H1 (cell line): ENCODE measurements around the gene NDFIP2. TPM values are rescaled to one million over a fixed set of nuclear protein-coding genes. Genes with fewer than 3 reads are reported as not detected.

Source experiments
- CTCF ChIA-PET: fragments of 300-600 bp; sonication (Branson Sonifier 250); formaldehyde crosslinking; loops from one replicate; lab custom pipeline; 2021; ENCODE audit not compliant: partially characterized antibody; lab: Charles Lee
- POLR2A ChIA-PET: fragments of 300-600 bp; sonication (Branson Sonifier 250); formaldehyde crosslinking; loops from one replicate; lab custom pipeline; 2021; ENCODE audit warnings: inconsistent platforms; ENCODE audit not compliant: partially characterized antibody; lab: Charles Lee
- DNase-seq, 2 experiments: peaks; one replicate each; pipeline versions ENCODE4 v3.0.0 to v3.0.0-alpha.2; 2010 to 2022; ENCODE audit warnings: low spot score in 2 of 2, low read depth in 1 of 2, mixed read lengths in 1 of 2
- FAIRE-seq: peaks from 2 replicates; lab custom pipeline; 2011; peaks lifted over from hg19 to GRCh38; lab: Jason Lieb, UNC
- H2AFZ ChIP-seq: 2 replicates; pipeline ENCODE4 v1.8.1; 2012; ENCODE audit warnings: low read length, inconsistent platforms
- H2AK5ac ChIP-seq: 2 replicates; pipeline ENCODE4 v1.6.1; 2013; ENCODE audit warnings: low read depth, low read length
- H2BK120ac ChIP-seq: replicated peaks from 2 replicates; pipeline ENCODE3; 2013; ENCODE audit warnings: low read depth, low read length, inconsistent platforms
- H2BK12ac ChIP-seq: 2 replicates; pipeline ENCODE4 v1.6.1; 2013; ENCODE audit warnings: low read depth, low read length
- H2BK15ac ChIP-seq: 2 replicates; pipeline ENCODE4 v1.6.1; 2013; ENCODE audit warnings: low read length
- H2BK20ac ChIP-seq: 2 replicates; pipeline ENCODE4 v1.6.1; 2013; ENCODE audit warnings: low read length
- H2BK5ac ChIP-seq: 2 replicates; pipeline ENCODE4 v1.6.1; 2013; ENCODE audit warnings: low read depth, low read length
- H3K14ac ChIP-seq: 2 replicates; pipeline ENCODE4 v1.6.1; 2013; ENCODE audit warnings: inconsistent platforms; ENCODE audit not compliant: insufficient read length
- H3K18ac ChIP-seq: 2 replicates; pipeline ENCODE4 v1.6.1; 2013; ENCODE audit warnings: low read length; ENCODE audit errors: extremely low read depth
- H3K23ac ChIP-seq: 2 replicates; pipeline ENCODE4 v1.6.1; 2013; ENCODE audit warnings: inconsistent platforms; ENCODE audit not compliant: insufficient read length
- H3K23me2 ChIP-seq: 2 replicates; pipeline ENCODE4 v1.6.1; 2013; ENCODE audit warnings: low read depth, low read length
- H3K27ac ChIP-seq: 2 replicates; pipeline ENCODE4 v1.6.1; 2011; ENCODE audit warnings: low read depth, low read length, inconsistent platforms
- H3K27me3 ChIP-seq, 4 experiments: replicated peaks in 1 of 4; 1 replicate in 1 of 4; 2 replicates in 3 of 4; pipeline versions ENCODE4 v1.6.1 to v1.8.1; 2011 to 2013; ENCODE audit warnings: low read length in 3 of 4, mild to moderate bottlenecking in 3 of 4, inconsistent platforms in 2 of 4, mixed read lengths in 2 of 4, moderate library complexity in 1 of 4; ENCODE audit not compliant: control insufficient read depth in 3 of 4, insufficient read depth in 3 of 4; ENCODE audit errors: extremely low read depth in 1 of 4
- H3K36me3 ChIP-seq, 4 experiments: 2 replicates each; pipeline versions ENCODE4 v1.6.1 to v1.8.1; 2011 to 2013; ENCODE audit warnings: mild to moderate bottlenecking in 4 of 4, low read length in 3 of 4, moderate library complexity in 2 of 4, control low read depth in 1 of 4, inconsistent platforms in 1 of 4; ENCODE audit not compliant: insufficient read depth in 4 of 4, control insufficient read depth in 2 of 4
- H3K4ac ChIP-seq: replicated peaks from 2 replicates; pipeline ENCODE3; 2013; ENCODE audit warnings: low read length, low read depth, mixed read lengths, inconsistent platforms; ENCODE audit not compliant: insufficient read length
- H3K4me1 ChIP-seq, 4 experiments: replicated peaks in 1 of 4; 1 replicate in 1 of 4; 2 replicates in 3 of 4; pipeline versions ENCODE4 v1.6.1 to v1.8.1; 2011 to 2013; ENCODE audit warnings: low read length in 3 of 4, inconsistent platforms in 2 of 4, mixed read lengths in 1 of 4; ENCODE audit not compliant: insufficient read depth in 4 of 4, control insufficient read depth in 3 of 4
- H3K4me2 ChIP-seq, 2 experiments: 2 replicates each; pipeline versions ENCODE4 v1.6.1 to v1.8.1; 2011 to 2013; ENCODE audit warnings: low read depth in 2 of 2, low read length in 2 of 2, control low read depth in 1 of 2, inconsistent platforms in 1 of 2, mild to moderate bottlenecking in 1 of 2; ENCODE audit not compliant: insufficient read depth in 1 of 2
- H3K4me3 ChIP-seq, 4 experiments: fragments of 200-600, 300-600 bp in 1 of 4; sonication (generic), shearing (Covaris generic), sonication (Bioruptor Twin) in 1 of 4; 2 replicates each; pipeline versions ENCODE4 v1.5.1 to v1.8.1; 2011 to 2016; ENCODE audit warnings: low read length in 4 of 4, low read depth in 3 of 4, control low read depth in 2 of 4, inconsistent platforms in 2 of 4, mild to moderate bottlenecking in 2 of 4, mixed read lengths in 1 of 4, moderate library complexity in 1 of 4; ENCODE audit not compliant: insufficient read depth in 2 of 4; ENCODE audit errors: extremely low read depth in 1 of 4
- H3K56ac ChIP-seq: replicated peaks from 2 replicates; pipeline ENCODE3; 2013; ENCODE audit warnings: low read depth, mild to moderate bottlenecking, mixed read lengths, low read length, inconsistent platforms; ENCODE audit not compliant: insufficient read length
- H3K79me1 ChIP-seq: 2 replicates; pipeline ENCODE4 v1.6.1; 2013; ENCODE audit warnings: low read depth, low read length, control low read depth
- H3K79me2 ChIP-seq, 2 experiments: 2 replicates each; pipeline versions ENCODE4 v1.6.1 to v1.8.1; 2012 to 2013; ENCODE audit warnings: low read length in 2 of 2, mild to moderate bottlenecking in 2 of 2, inconsistent platforms in 1 of 2; ENCODE audit not compliant: insufficient read depth in 2 of 2, control insufficient read depth in 1 of 2
- H3K9ac ChIP-seq, 4 experiments: replicated peaks in 1 of 4; 1 replicate in 1 of 4; 2 replicates in 3 of 4; pipeline versions ENCODE4 v1.6.1 to v1.8.1; 2011 to 2013; ENCODE audit warnings: low read depth in 3 of 4, low read length in 3 of 4, control low read depth in 2 of 4, mild to moderate bottlenecking in 2 of 4, moderate library complexity in 2 of 4, inconsistent platforms in 1 of 4; ENCODE audit errors: extremely low read depth in 1 of 4
- H3K9me3 ChIP-seq, 2 experiments: 2 replicates each; pipeline versions ENCODE4 v1.6.1 to v1.8.1; 2012 to 2013; ENCODE audit warnings: mild to moderate bottlenecking in 2 of 2, moderate library complexity in 2 of 2, control low read depth in 1 of 2, inconsistent platforms in 1 of 2, low read depth in 1 of 2, low read length in 1 of 2, mixed read lengths in 1 of 2; ENCODE audit not compliant: insufficient read depth in 2 of 2
- H4K20me1 ChIP-seq, 2 experiments: replicated peaks in 1 of 2; 2 replicates each; pipeline versions ENCODE3 to v1.8.1; 2011 to 2013; ENCODE audit warnings: inconsistent platforms in 2 of 2, low read length in 2 of 2, mild to moderate bottlenecking in 1 of 2; ENCODE audit not compliant: insufficient read depth in 2 of 2, control insufficient read depth in 1 of 2
- H4K5ac ChIP-seq: 2 replicates; pipeline ENCODE4 v1.6.1; 2013; ENCODE audit warnings: low read length, low read depth, mixed read lengths, inconsistent platforms; ENCODE audit not compliant: insufficient read length
- H4K8ac ChIP-seq: 2 replicates; pipeline ENCODE4 v1.8.0; 2013; ENCODE audit warnings: mild to moderate bottlenecking, moderate library complexity, low read length, inconsistent platforms; ENCODE audit not compliant: insufficient read depth; ENCODE audit errors: extremely low read depth
- H4K91ac ChIP-seq: replicated peaks from 2 replicates; pipeline ENCODE3; 2013; ENCODE audit warnings: low read length, mixed read lengths, inconsistent platforms; ENCODE audit not compliant: insufficient read length
- CBX5 ChIP-seq: fragments of 300-800, 300-1000 bp; sonication (generic); IDR thresholded peaks from 2 replicates; pipeline ENCODE4 v1.7.1; 2016; ENCODE audit warnings: antibody characterized with exemption, low read length, low read depth
- WGBS, 2 experiments: shearing (Covaris generic) in 1 of 2; methylation state at CpG; one replicate each; pipeline versions ENCODE4 v1.1.6 to v1.1.7; 2013 to 2015; ENCODE audit warnings: low lambda C conversion rate in 2 of 2, mixed read lengths in 2 of 2, inconsistent platforms in 1 of 2, low coverage in 1 of 2, missing lambda C conversion rate in 1 of 2; ENCODE audit not compliant: insufficient replicate concordance in 2 of 2, insufficient coverage in 1 of 2, insufficient read length in 1 of 2; ENCODE audit errors: extremely low coverage in 1 of 2, missing lambda C conversion rate in 1 of 2; 5-methylcytosine and 5-hydroxymethylcytosine counted together
- polyA plus RNA-seq, 7 experiments: library from polyadenylated mRNA; depleted of rRNA in 3 of 7; stranded (reverse) in 5 of 7; unstranded in 2 of 7; fragments of >200 nt in 5 of 7; fragments of 200-250 nt in 2 of 7; gene quantifications; 1 replicate in 5 of 7; 2 replicates in 1 of 7; 4 replicates in 1 of 7; pipeline versions ENCODE4 v1.2.1 to v1.2.3, GENCODE V29; 2011 to 2013; ENCODE audit warnings: missing spikeins in 2 of 7, mixed read lengths in 2 of 7
- total RNA-seq: library from RNA; stranded (reverse); fragmentation: NEBNext Ultra II Directional; extraction: Animal tissue kit (Norgen Biotek cat#: 25700); gene quantifications from 2 replicates; pipeline ENCODE4 v1.2.1, GENCODE V29; 2021

NDFIP2 gene
- total and polyA plus RNA-seq, 2 of the 8 experiments (the other 6 are each of a cell fraction or from before 2014, with no cell fraction given), result 11.1 to 32.9 TPM

DNA sequence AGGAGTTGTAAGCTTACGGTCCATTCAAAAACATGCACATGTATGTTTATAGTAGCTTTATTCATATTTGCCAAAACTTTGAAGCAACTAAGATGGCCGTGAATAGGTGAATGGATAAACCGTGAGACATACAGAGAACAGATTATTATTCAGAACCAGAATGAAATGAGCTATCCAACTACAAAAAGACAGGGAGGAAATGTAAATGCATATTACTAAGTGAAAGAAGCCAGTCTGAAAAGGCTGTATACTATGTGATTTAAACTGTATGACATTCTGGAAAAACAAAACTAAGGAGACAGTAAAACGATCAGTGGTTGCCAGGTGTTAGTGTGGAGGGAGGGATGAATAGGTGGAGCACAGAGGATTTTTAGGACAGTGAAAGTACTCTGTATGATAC lies 19.9 kb downstream of the NDFIP2 start:
- ChIA-PET POLR2A (no interaction called here), CTCF (interaction anchor here (0.8 to 3.4 kb wide), 6 partner anchors 10 to 87 kb away, joined by 3 to 14 read pairs (median 4); partner anchors contain the start of gene NDFIP2)
- no peaks in the 10 kb centered on the region for H3K9me3 ChIP-seq
- H3K9ac ChIP-seq, result no peak overlapping the region
- H3K4ac ChIP-seq, result no peak overlapping the region
- TF ChIP-seq CBX5, result no peak
- peaks cover 0 to 63% of the 10 kb centered on the region in 2 experiments; a peak in 3 of 4 replicates for H3K79me2 ChIP-seq
- H4K8ac ChIP-seq, result no peak overlapping the region
- H2BK20ac ChIP-seq, result no peak overlapping the region
- no peaks in the 10 kb centered on the region for H3K36me3 ChIP-seq
- H2AK5ac ChIP-seq, result no peak overlapping the region
- H3K18ac ChIP-seq, result no peak overlapping the region
- no peak overlapping the region for H2AFZ ChIP-seq
- no peak overlapping the region for H3K23ac ChIP-seq
- no peak overlapping the region for H3K56ac ChIP-seq
- H2BK15ac ChIP-seq, result no peak overlapping the region
- no peaks in the 10 kb centered on the region for H3K27me3 ChIP-seq
- no peak overlapping the region for H3K4me2 ChIP-seq
- H3K23me2 ChIP-seq, result no peaks in the 10 kb centered on the region
- no peak overlapping the region for H2BK5ac ChIP-seq
- no peak overlapping the region for H3K14ac ChIP-seq
- no peak for FAIRE-seq
- H3K4me1 ChIP-seq, result peaks cover 0 to 3% (median 1%) of the 10 kb centered on the region in 4 experiments; a peak in 3 of 7 replicates
- no peak overlapping the region for H4K91ac ChIP-seq
- H4K20me1 ChIP-seq, result peaks cover 0 to 2% of the 10 kb centered on the region in 2 experiments
- 93% methylated on average over 4 of the region's 4 CpGs; no CpG with 5 or more reads in 1 of the 2 experiments for WGBS, 2 experiments
- no peak overlapping the region for H3K27ac ChIP-seq
- no peak overlapping the region for H2BK120ac ChIP-seq
- H4K5ac ChIP-seq, result no peak overlapping the region
- no peak for DNase-seq
- H3K4me3 ChIP-seq, result no peak overlapping the region
- H2BK12ac ChIP-seq, result no peak overlapping the region
- H3K79me1 ChIP-seq, result no peaks in the 10 kb centered on the region
